ENCODE measurements around the gene HEATR1. TPM values are rescaled to one million over a fixed set of nuclear protein-coding genes. Genes with fewer than 3 reads are reported as not detected.

Gene HEATR1
- total RNA-seq, 6 experiments from 2014 or later, result 34.5 to 43.6 (median 39.2) TPM

Other genes with a start within 250 kb of the HEATR1 start
- under 1 TPM in 2 of 6 experiments, not detected in 4; 0.43 TPM for gene EDARADD, start 210.2 kb downstream of the HEATR1 start, total RNA-seq (2021; fragmentation: NEBNext Ultra II Directional; extraction: Animal tissue kit (Norgen Biotek cat#: 25700))
- 10 to 100 TPM; 27.4 to 37.5 (median 35.0) TPM for gene LGALS8, start 80.5 kb downstream of the HEATR1 start, total RNA-seq (2021; fragmentation: NEBNext Ultra II Directional; extraction: Animal tissue kit (Norgen Biotek cat#: 25700))
- gene ACTN2, start 82.0 kb upstream of the HEATR1 start, total RNA-seq (2021; fragmentation: NEBNext Ultra II Directional; extraction: Animal tissue kit (Norgen Biotek cat#: 25700)), result not detected
- 10 to 100 TPM; 34.0 to 39.2 (median 36.0) TPM for gene MTR, start 190.8 kb upstream of the HEATR1 start, total RNA-seq (2021; fragmentation: NEBNext Ultra II Directional; extraction: Animal tissue kit (Norgen Biotek cat#: 25700))